Neuron (in vitro differentiated cells): Measurements from ENCODE around the gene OR4X1.
"Not testable (repeated sequence)": the region's sequence is repeated elsewhere in the genome, so short reads cannot be mapped to it uniquely, and the experiment has no call there.

Experiments used
- H2AFZ ChIP-seq: one replicate; pipeline ENCODE4 v1.6.1; 2013; ENCODE audit warnings: low read depth, mild to moderate bottlenecking, inconsistent platforms, low read length, moderate library complexity
- H3K27me3 ChIP-seq: one replicate; pipeline ENCODE4 v1.6.1; 2013; ENCODE audit warnings: low read length; ENCODE audit not compliant: insufficient read depth
- H3K36me3 ChIP-seq: one replicate; pipeline ENCODE4 v1.6.1; 2013; ENCODE audit warnings: low read length; ENCODE audit not compliant: insufficient read depth
- H3K4me1 ChIP-seq: one replicate; pipeline ENCODE4 v1.6.1; 2013; ENCODE audit warnings: low read length; ENCODE audit not compliant: insufficient read depth
- H3K4me3 ChIP-seq: 2 replicates; pipeline ENCODE4 v1.5.1; 2013; ENCODE audit warnings: mild to moderate bottlenecking, low read length, moderate library complexity
- H3K9me3 ChIP-seq: one replicate; pipeline ENCODE4 v1.6.1; 2013; ENCODE audit warnings: low read length

Gene OR4X1, protein sequence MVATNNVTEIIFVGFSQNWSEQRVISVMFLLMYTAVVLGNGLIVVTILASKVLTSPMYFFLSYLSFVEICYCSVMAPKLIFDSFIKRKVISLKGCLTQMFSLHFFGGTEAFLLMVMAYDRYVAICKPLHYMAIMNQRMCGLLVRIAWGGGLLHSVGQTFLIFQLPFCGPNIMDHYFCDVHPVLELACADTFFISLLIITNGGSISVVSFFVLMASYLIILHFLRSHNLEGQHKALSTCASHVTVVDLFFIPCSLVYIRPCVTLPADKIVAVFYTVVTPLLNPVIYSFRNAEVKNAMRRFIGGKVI

GRCh38 chr11:48263423-48263911, at the start of gene OR4X1:
Gene OR4X1 (plus strand): TSS chr11:48263861. CDS start chr11:48263861, 0 bp downstream.
- Histone ChIP-seq H2AFZ (no peak within 1 kb of the TSS), H3K36me3 (no peaks in the 10 kb centered on the region), H3K27me3 (peaks cover 4% of the 10 kb centered on the region), H3K4me1 (no peaks in the 10 kb centered on the region), H3K4me3 (no peak within 1 kb of the TSS), H3K9me3 (no peaks in the 10 kb centered on the region)

GRCh38 chr11:48216510-48216909, 47.2 kb upstream of the OR4X1 start, which contains the start of gene OR4B1:
Gene OR4B1 (plus strand): TSS chr11:48216810. CDS start chr11:48216810, 0 bp downstream.
- no peaks in the 10 kb centered on the region for H3K4me1 ChIP-seq
- no peaks in the 10 kb centered on the region for H3K36me3 ChIP-seq
- no peak within 1 kb of the TSS for H3K4me3 ChIP-seq
- no peaks in the 10 kb centered on the region for H3K27me3 ChIP-seq
- no peak within 1 kb of the TSS for H2AFZ ChIP-seq
- no peaks in the 10 kb centered on the region for H3K9me3 ChIP-seq

- no peaks in the 10 kb centered on the region for H3K36me3 ChIP-seq
- no peaks in the 10 kb centered on the region for H3K9me3 ChIP-seq
- H2AFZ ChIP-seq, result no peak overlapping the region
- no peaks in the 10 kb centered on the region for H3K27me3 ChIP-seq
- no peaks in the 10 kb centered on the region for H3K4me1 ChIP-seq
- H3K4me3 ChIP-seq, result no peak overlapping the region
These were observed 34.9 kb upstream of the OR4X1 start for GRCh38 chr11:48228761-48229160.

GRCh38 chr11:48230057-48230456, 33.6 kb upstream of the OR4X1 start:
- H3K9me3 ChIP-seq, H3K4me1 ChIP-seq, H3K4me3 ChIP-seq, H2AFZ ChIP-seq, H3K36me3 ChIP-seq, H3K27me3 ChIP-seq: not testable (repeated sequence)

- Histone ChIP-seq H3K9me3 (no peaks in the 10 kb centered on the region), H3K4me1 (no peaks in the 10 kb centered on the region), H3K27me3 (no peaks in the 10 kb centered on the region), H3K4me3 (no peak overlapping the region), H2AFZ (no peak overlapping the region), H3K36me3 (no peaks in the 10 kb centered on the region)
These were observed 25.9 kb upstream of the OR4X1 start for GRCh38 chr11:48237727-48238126.

- H3K36me3 ChIP-seq, result no peaks in the 10 kb centered on the region
- H3K27me3 ChIP-seq, result no peaks in the 10 kb centered on the region
- no peak overlapping the region for H3K4me3 ChIP-seq
- no peaks in the 10 kb centered on the region for H3K4me1 ChIP-seq
- no peaks in the 10 kb centered on the region for H3K9me3 ChIP-seq
- no peak overlapping the region for H2AFZ ChIP-seq
These were observed 21.2 kb upstream of the OR4X1 start for GRCh38 chr11:48242501-48242900.

DNA sequence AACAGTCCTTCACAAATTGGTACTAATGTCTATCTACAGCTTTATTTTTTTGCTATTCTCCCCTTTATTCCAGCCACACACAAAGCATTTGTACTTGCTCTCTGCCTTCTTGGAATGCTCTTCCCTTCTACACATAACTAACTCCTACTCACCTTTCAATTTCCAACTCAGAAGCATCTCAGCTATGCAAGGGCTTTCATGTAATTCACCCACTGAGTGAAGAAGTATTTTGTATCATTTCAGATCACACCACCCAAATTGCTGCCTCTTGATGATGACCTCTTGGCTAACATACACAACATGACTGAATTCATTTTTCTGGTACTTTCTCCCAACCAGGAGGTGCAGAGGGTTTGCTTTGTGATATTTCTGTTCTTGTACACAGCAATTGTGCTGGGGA, 18.9 kb upstream of the OR4X1 start, which contains the start of gene OR4X2:
TSS of gene OR4X2 (plus strand) at position 301 of the 400 bp plus-strand sequence. CDS start at position 301, 0 bp downstream.
- H3K36me3 ChIP-seq, result no peaks in the 10 kb centered on the region
- H3K27me3 ChIP-seq, result no peaks in the 10 kb centered on the region
- H3K4me3 ChIP-seq, result no peak within 1 kb of the TSS
- H3K9me3 ChIP-seq, result no peaks in the 10 kb centered on the region
- no peak within 1 kb of the TSS for H2AFZ ChIP-seq
- no peaks in the 10 kb centered on the region for H3K4me1 ChIP-seq

DNA sequence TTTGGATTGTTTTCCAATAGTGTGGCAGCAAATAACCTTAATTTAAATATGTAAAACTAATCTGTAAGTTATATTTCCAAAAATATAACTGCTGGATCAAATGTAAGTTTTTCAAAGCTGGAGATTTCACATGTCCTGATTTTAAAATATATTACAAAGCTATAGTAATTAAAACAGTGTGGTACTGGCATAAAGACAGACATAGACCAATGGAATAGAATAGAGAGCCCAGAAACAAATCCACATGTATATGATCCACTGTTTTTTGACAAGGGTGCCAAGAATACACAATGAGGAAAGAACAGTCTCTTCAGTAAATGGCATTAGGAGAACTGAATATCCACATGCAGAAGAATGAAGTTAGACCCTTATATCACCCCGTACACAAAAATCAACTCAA, 14.8 kb upstream of the OR4X1 start:
- Histone ChIP-seq H3K9me3 (no peaks in the 10 kb centered on the region), H3K4me1 (no peaks in the 10 kb centered on the region), H3K4me3 (no peak overlapping the region), H3K27me3 (no peaks in the 10 kb centered on the region), H3K36me3 (no peaks in the 10 kb centered on the region), H2AFZ (no peak overlapping the region)

- Histone ChIP-seq H3K9me3 (no peaks in the 10 kb centered on the region), H2AFZ (no peak overlapping the region), H3K4me3 (no peak overlapping the region), H3K27me3 (peaks cover 4% of the 10 kb centered on the region), H3K4me1 (no peaks in the 10 kb centered on the region), H3K36me3 (no peaks in the 10 kb centered on the region)
These were observed 2.1 kb upstream of the OR4X1 start for GRCh38 chr11:48261600-48261999.

- no peaks in the 10 kb centered on the region for H3K4me1 ChIP-seq
- no peaks in the 10 kb centered on the region for H3K9me3 ChIP-seq
- H3K27me3 ChIP-seq, result no peaks in the 10 kb centered on the region
- no peak overlapping the region for H2AFZ ChIP-seq
- no peaks in the 10 kb centered on the region for H3K36me3 ChIP-seq
- no peak overlapping the region for H3K4me3 ChIP-seq
These were observed 7.0 kb downstream of the OR4X1 start for GRCh38 chr11:48270621-48271020.

DNA sequence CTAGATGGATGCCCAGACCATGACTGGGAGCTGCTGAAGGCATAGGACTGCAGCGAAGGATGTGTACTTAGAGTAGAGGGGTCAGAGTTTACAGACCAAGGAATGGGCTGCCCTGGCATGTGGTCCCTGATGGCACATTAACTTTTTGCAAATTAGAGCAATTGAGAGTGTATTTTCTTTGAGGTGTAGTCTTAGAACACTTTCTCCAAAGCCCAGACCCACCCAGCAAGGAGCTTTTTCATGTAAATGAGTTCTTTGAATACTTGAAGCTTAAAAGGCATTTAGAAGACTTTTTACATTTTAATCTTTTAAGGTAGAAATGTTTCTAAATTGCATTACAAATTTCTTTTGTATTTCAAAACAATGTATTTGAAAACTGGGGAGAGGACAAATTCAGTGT, 8.9 kb downstream of the OR4X1 start:
- H3K4me1 ChIP-seq, result no peaks in the 10 kb centered on the region
- H3K27me3 ChIP-seq, result no peaks in the 10 kb centered on the region
- no peak overlapping the region for H2AFZ ChIP-seq
- H3K9me3 ChIP-seq, result no peaks in the 10 kb centered on the region
- no peaks in the 10 kb centered on the region for H3K36me3 ChIP-seq
- H3K4me3 ChIP-seq, result no peak overlapping the region

GRCh38 chr11:48305923-48306322, 42.3 kb downstream of the OR4X1 start, which contains the start of gene OR4S1:
Gene OR4S1 (plus strand): TSS chr11:48306223. CDS start chr11:48306223, 0 bp downstream.
- Histone ChIP-seq H3K4me3 (no peak within 1 kb of the TSS), H3K36me3 (no peaks in the 10 kb centered on the region), H3K9me3 (no peaks in the 10 kb centered on the region)

GRCh38 chr11:48307760-48308386, 44.2 kb downstream of the OR4X1 start:
- H2AFZ ChIP-seq, result no peak overlapping the region
- H3K27me3 ChIP-seq, result no peaks in the 10 kb centered on the region
- no peak overlapping the region for H3K4me3 ChIP-seq
- H3K36me3 ChIP-seq, result no peaks in the 10 kb centered on the region
- H3K9me3 ChIP-seq, result no peaks in the 10 kb centered on the region
- H3K4me1 ChIP-seq, result no peaks in the 10 kb centered on the region

More at GRCh38 chr11:48305923-48306322, 42.3 kb downstream of the OR4X1 start, which contains the start of gene OR4S1:
- H2AFZ ChIP-seq, result no peak within 1 kb of the TSS
- H3K4me1 ChIP-seq, result no peaks in the 10 kb centered on the region
- H3K27me3 ChIP-seq, result no peaks in the 10 kb centered on the region
